GM23338 (cell line): ENCODE measurements around the gene COLQ. TPM values are rescaled to one million over a fixed set of nuclear protein-coding genes. Genes with fewer than 3 reads are reported as not detected.

Experiments
- ATAC-seq: fragments of 200-7000 bp; cut with Tn5 transposase; 3 replicates; pipeline ENCODE4 v1.9.1; 2020
- DNase-seq: peaks from one replicate; pipeline ENCODE4 v3.0.0-alpha.2; 2015; ENCODE audit warnings: low spot score
- H2AFZ ChIP-seq: fragments of 200-600 bp; sonication (generic); 2 replicates; pipeline ENCODE4 v1.8.0; 2016; ENCODE audit warnings: antibody characterized with exemption, mild to moderate bottlenecking, moderate library complexity
- H3F3A ChIP-seq: fragments of 200-600 bp; sonication (generic); replicated peaks from 2 replicates; pipeline ENCODE4 v1.8.0; 2017; ENCODE audit warnings: antibody characterized with exemption, mixed run types, low read depth
- H3K27ac ChIP-seq: fragments of 200-600 bp; sonication (generic); 2 replicates; pipeline ENCODE4 v1.6.1; 2016; ENCODE audit warnings: low read depth
- H3K27me3 ChIP-seq: fragments of 200-600 bp; sonication (generic); 2 replicates; pipeline ENCODE4 v1.8.0; 2016; ENCODE audit warnings: mild to moderate bottlenecking, mixed run types, moderate library complexity; ENCODE audit not compliant: insufficient read depth
- H3K36me3 ChIP-seq: fragments of 200-600 bp; sonication (generic); 2 replicates; pipeline ENCODE4 v1.8.0; 2016; ENCODE audit warnings: mild to moderate bottlenecking; ENCODE audit not compliant: insufficient read depth
- H3K4me1 ChIP-seq: fragments of 200-600 bp; sonication (generic); 2 replicates; pipeline ENCODE4 v1.8.0; 2016; ENCODE audit warnings: mild to moderate bottlenecking, moderate library complexity; ENCODE audit not compliant: insufficient read depth
- H3K4me2 ChIP-seq: fragments of 200-600 bp; sonication (generic); 2 replicates; pipeline ENCODE4 v1.7.1; 2017; ENCODE audit warnings: mixed run types
- H3K4me3 ChIP-seq: fragments of 200-600 bp; sonication (generic); 2 replicates; pipeline ENCODE4 v1.6.1; 2016; ENCODE audit warnings: mixed run types
- H3K79me2 ChIP-seq: fragments of 200-600 bp; sonication (generic); replicated peaks from 2 replicates; pipeline ENCODE4 v1.8.0; 2017; ENCODE audit warnings: mild to moderate bottlenecking; ENCODE audit not compliant: insufficient read depth
- H3K9me2 ChIP-seq: fragments of 200-600 bp; sonication (generic); 2 replicates; pipeline ENCODE4 v1.8.0; 2017; ENCODE audit not compliant: insufficient read depth
- H4K20me1 ChIP-seq: fragments of 200-600 bp; sonication (generic); replicated peaks from 2 replicates; pipeline ENCODE4 v1.8.0; 2017; ENCODE audit warnings: mild to moderate bottlenecking; ENCODE audit not compliant: insufficient read depth
- H3K27ac Mint-ChIP-seq: 2 replicates; pipeline ENCODE4 v1.8.0; 2020; ENCODE audit warnings: inconsistent platforms, mild to moderate bottlenecking, moderate library complexity, mixed read lengths
- H3K27me3 Mint-ChIP-seq: 3 replicates; pipeline ENCODE4 v1.8.0; 2022; ENCODE audit warnings: low read depth, mild to moderate bottlenecking, moderate library complexity, mixed read lengths, inconsistent platforms; ENCODE audit not compliant: insufficient read depth, poor library complexity
- H3K36me3 Mint-ChIP-seq: 3 replicates; pipeline ENCODE4 v1.8.0; 2021; ENCODE audit warnings: low read depth, mild to moderate bottlenecking, inconsistent platforms, moderate library complexity, mixed read lengths
- H3K4me1 Mint-ChIP-seq: 3 replicates; pipeline ENCODE4 v1.8.0; 2020; ENCODE audit warnings: mild to moderate bottlenecking, inconsistent platforms, mixed read lengths
- H3K4me3 Mint-ChIP-seq: 3 replicates; pipeline ENCODE4 v1.8.0; 2021; ENCODE audit warnings: moderate library complexity, mild to moderate bottlenecking, inconsistent platforms, mixed read lengths
- H3K9me3 Mint-ChIP-seq: 3 replicates; pipeline ENCODE4 v1.8.0; 2020; ENCODE audit warnings: moderate library complexity, mild to moderate bottlenecking, inconsistent platforms, mixed read lengths
- ZNF114 ChIP-seq: fragments of 250-450 bp; sonication (Bioruptor Pico); IDR thresholded peaks from 2 replicates; pipeline ENCODE4 v1.5.0; 2020; ENCODE audit warnings: mild to moderate bottlenecking, moderate library complexity
- ZNF331 ChIP-seq: fragments of 250-450 bp; sonication (Bioruptor Pico); IDR thresholded peaks from 2 replicates; pipeline ENCODE4 v1.5.0; 2020; ENCODE audit warnings: low read depth, mild to moderate bottlenecking, moderate library complexity
- polyA plus RNA-seq: library from polyadenylated mRNA; unstranded; fragments of >200 nt; fragmentation: Nextera tagmentation; extraction: Ambion mirVana; gene quantifications from 2 replicates; pipeline ENCODE4 v1.2.1, GENCODE V29; 2016
- total RNA-seq: library from RNA; depleted of rRNA; stranded (reverse); fragments of >200 nt; shearing (Covaris generic); gene quantifications from 2 replicates; pipeline ENCODE4 v1.2.3, GENCODE V29; 2014
- TF ChIP-seq, protein P1 (sequence below): IDR thresholded peaks from one replicate; pipeline ENCODE4 v1.6.1; 2018; ENCODE audit warnings: antibody characterized with exemption; ENCODE audit not compliant: unreplicated experiment
- TF ChIP-seq, protein P2 (sequence below): fragments of 250-450 bp; sonication (Bioruptor Pico); IDR thresholded peaks from 2 replicates; pipeline ENCODE4 v1.5.0; 2020; ENCODE audit warnings: mild to moderate bottlenecking, moderate library complexity
- TF ChIP-seq, protein P3 (sequence below): IDR thresholded peaks from 2 replicates; pipeline ENCODE4 v1.6.1; 2016; ENCODE audit warnings: antibody characterized with exemption

The COLQ gene
- total and polyA plus RNA-seq, 2 experiments from 2014 or later: 0.78 to 2.0 TPM

DNA sequence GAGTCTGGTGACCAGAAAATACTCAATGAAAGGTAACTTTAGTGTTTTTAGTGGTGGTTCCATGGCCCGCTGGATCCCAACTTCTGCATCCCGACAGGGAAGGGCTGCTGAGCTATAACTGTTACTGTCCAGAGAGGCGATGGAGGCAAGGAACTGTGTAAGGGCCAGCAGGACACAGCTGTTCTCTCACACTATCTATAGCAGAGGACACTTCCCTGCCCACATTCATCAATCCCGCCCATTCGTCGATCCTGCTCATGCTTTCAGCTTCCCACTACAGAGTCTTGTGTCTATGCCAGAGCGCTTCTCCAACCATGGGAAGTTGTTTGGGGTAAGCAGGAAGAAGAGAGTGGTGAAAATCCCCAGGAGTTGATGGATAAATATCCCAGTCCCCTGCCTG, 8.4 kb downstream of the COLQ start (continued):
- TF ChIP-seq, protein P1, sequence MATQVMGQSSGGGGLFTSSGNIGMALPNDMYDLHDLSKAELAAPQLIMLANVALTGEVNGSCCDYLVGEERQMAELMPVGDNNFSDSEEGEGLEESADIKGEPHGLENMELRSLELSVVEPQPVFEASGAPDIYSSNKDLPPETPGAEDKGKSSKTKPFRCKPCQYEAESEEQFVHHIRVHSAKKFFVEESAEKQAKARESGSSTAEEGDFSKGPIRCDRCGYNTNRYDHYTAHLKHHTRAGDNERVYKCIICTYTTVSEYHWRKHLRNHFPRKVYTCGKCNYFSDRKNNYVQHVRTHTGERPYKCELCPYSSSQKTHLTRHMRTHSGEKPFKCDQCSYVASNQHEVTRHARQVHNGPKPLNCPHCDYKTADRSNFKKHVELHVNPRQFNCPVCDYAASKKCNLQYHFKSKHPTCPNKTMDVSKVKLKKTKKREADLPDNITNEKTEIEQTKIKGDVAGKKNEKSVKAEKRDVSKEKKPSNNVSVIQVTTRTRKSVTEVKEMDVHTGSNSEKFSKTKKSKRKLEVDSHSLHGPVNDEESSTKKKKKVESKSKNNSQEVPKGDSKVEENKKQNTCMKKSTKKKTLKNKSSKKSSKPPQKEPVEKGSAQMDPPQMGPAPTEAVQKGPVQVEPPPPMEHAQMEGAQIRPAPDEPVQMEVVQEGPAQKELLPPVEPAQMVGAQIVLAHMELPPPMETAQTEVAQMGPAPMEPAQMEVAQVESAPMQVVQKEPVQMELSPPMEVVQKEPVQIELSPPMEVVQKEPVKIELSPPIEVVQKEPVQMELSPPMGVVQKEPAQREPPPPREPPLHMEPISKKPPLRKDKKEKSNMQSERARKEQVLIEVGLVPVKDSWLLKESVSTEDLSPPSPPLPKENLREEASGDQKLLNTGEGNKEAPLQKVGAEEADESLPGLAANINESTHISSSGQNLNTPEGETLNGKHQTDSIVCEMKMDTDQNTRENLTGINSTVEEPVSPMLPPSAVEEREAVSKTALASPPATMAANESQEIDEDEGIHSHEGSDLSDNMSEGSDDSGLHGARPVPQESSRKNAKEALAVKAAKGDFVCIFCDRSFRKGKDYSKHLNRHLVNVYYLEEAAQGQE: no peak
- TF ChIP-seq, protein P2, sequence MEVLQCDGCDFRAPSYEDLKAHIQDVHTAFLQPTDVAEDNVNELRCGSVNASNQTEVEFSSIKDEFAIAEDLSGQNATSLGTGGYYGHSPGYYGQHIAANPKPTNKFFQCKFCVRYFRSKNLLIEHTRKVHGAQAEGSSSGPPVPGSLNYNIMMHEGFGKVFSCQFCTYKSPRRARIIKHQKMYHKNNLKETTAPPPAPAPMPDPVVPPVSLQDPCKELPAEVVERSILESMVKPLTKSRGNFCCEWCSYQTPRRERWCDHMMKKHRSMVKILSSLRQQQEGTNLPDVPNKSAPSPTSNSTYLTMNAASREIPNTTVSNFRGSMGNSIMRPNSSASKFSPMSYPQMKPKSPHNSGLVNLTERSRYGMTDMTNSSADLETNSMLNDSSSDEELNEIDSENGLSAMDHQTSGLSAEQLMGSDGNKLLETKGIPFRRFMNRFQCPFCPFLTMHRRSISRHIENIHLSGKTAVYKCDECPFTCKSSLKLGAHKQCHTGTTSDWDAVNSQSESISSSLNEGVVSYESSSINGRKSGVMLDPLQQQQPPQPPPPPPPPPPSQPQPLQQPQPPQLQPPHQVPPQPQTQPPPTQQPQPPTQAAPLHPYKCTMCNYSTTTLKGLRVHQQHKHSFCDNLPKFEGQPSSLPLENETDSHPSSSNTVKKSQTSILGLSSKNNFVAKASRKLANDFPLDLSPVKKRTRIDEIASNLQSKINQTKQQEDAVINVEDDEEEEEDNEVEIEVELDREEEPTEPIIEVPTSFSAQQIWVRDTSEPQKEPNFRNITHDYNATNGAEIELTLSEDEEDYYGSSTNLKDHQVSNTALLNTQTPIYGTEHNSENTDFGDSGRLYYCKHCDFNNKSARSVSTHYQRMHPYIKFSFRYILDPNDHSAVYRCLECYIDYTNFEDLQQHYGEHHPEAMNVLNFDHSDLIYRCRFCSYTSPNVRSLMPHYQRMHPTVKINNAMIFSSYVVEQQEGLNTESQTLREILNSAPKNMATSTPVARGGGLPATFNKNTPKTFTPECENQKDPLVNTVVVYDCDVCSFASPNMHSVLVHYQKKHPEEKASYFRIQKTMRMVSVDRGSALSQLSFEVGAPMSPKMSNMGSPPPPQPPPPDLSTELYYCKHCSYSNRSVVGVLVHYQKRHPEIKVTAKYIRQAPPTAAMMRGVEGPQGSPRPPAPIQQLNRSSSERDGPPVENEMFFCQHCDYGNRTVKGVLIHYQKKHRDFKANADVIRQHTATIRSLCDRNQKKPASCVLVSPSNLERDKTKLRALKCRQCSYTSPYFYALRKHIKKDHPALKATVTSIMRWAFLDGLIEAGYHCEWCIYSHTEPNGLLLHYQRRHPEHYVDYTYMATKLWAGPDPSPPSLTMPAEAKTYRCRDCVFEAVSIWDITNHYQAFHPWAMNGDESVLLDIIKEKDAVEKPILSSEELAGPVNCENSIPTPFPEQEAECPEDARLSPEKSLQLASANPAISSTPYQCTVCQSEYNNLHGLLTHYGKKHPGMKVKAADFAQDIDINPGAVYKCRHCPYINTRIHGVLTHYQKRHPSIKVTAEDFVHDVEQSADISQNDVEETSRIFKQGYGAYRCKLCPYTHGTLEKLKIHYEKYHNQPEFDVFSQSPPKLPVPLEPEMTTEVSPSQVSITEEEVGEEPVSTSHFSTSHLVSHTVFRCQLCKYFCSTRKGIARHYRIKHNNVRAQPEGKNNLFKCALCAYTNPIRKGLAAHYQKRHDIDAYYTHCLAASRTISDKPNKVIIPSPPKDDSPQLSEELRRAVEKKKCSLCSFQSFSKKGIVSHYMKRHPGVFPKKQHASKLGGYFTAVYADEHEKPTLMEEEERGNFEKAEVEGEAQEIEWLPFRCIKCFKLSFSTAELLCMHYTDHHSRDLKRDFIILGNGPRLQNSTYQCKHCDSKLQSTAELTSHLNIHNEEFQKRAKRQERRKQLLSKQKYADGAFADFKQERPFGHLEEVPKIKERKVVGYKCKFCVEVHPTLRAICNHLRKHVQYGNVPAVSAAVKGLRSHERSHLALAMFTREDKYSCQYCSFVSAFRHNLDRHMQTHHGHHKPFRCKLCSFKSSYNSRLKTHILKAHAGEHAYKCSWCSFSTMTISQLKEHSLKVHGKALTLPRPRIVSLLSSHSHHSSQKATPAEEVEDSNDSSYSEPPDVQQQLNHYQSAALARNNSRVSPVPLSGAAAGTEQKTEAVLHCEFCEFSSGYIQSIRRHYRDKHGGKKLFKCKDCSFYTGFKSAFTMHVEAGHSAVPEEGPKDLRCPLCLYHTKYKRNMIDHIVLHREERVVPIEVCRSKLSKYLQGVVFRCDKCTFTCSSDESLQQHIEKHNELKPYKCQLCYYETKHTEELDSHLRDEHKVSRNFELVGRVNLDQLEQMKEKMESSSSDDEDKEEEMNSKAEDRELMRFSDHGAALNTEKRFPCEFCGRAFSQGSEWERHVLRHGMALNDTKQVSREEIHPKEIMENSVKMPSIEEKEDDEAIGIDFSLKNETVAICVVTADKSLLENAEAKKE: no peak

DNA sequence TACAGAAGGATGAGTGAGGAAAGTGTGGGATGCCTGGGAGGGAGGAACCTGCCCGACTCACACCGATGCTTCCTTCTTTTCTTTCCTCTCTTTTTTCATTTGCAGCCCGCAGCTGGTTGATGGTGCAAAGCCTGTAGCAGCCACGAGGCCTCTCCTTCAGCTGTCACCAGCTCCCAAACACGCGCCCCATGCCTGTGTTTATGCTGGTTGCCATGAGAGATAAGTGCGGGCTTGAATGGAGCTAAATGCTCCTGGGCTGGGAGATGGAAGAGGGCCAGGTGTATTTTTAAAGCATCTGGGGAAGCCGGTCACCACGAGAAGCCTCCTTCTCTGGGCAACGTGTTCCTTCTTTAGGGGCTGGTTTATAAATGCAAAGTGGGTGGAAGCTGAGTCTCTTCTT, 9.3 kb downstream of the COLQ start:
- H4K20me1 ChIP-seq: no peaks in the 10 kb centered on the region
- no peaks in the 10 kb centered on the region for H3K4me1 Mint-ChIP-seq
- no peak overlapping the region for H3K4me3 ChIP-seq
- DNase-seq (no peak), ATAC-seq (no peak)
- no peaks in the 10 kb centered on the region for H3K9me3 Mint-ChIP-seq
- no peak overlapping the region for H3K27ac Mint-ChIP-seq
- H3K9me2 ChIP-seq: no peaks in the 10 kb centered on the region
- H3K27me3 ChIP-seq: no peaks in the 10 kb centered on the region
- no peak overlapping the region for H3K4me2 ChIP-seq
- no peak overlapping the region for H3K4me3 Mint-ChIP-seq
- H3K79me2 ChIP-seq: no peaks in the 10 kb centered on the region
- H2AFZ ChIP-seq: no peak overlapping the region
- H3K27ac ChIP-seq: no peak overlapping the region
- no peaks in the 10 kb centered on the region for H3K36me3 Mint-ChIP-seq
- no peaks in the 10 kb centered on the region for H3F3A ChIP-seq
- H3K36me3 ChIP-seq: no peaks in the 10 kb centered on the region
- H3K4me1 ChIP-seq: no peaks in the 10 kb centered on the region
- H3K27me3 Mint-ChIP-seq: peaks cover 3% of the 10 kb centered on the region
- TF ChIP-seq ZNF114 (CRISPR knock-in tag): no peak
- TF ChIP-seq, protein P2: no peak
- no peak for TF ChIP-seq ZNF331 (CRISPR knock-in tag)
- TF ChIP-seq, protein P3, sequence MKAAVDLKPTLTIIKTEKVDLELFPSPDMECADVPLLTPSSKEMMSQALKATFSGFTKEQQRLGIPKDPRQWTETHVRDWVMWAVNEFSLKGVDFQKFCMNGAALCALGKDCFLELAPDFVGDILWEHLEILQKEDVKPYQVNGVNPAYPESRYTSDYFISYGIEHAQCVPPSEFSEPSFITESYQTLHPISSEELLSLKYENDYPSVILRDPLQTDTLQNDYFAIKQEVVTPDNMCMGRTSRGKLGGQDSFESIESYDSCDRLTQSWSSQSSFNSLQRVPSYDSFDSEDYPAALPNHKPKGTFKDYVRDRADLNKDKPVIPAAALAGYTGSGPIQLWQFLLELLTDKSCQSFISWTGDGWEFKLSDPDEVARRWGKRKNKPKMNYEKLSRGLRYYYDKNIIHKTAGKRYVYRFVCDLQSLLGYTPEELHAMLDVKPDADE: no peak
